GM12878 (cell line): ENCODE data around the gene NELL1. TPM values are rescaled to one million over a fixed set of nuclear protein-coding genes. Genes with fewer than 3 reads are reported as not detected.

ENCODE experiments used
- ATAC-seq: fragments of 200-7000 bp; cut with Tn5 transposase; 3 replicates; pipeline ENCODE4 v1.9.1; 2020; ENCODE audit warnings: mild to moderate bottlenecking, moderate library complexity
- BruUV-seq: library from RNA; stranded (reverse); fragments of 400-500 nt; replicated peaks from 2 replicates; lab custom pipeline; 2021; lab: Mats Ljungman, UMichigan
- CTCF ChIA-PET: fragments of 300-600 bp; sonication (Branson Sonifier 250); formaldehyde crosslinking; extraction: SDS; loops from one replicate; lab custom pipeline; 2021; ENCODE audit warnings: inconsistent platforms; lab: Yijun Ruan, JAX
- POLR2A ChIA-PET: fragments of 350-600 bp; formaldehyde crosslinking; extraction: SDS; loops from one replicate; lab custom pipeline; 2021; ENCODE audit warnings: inconsistent platforms; lab: Charles Lee
- RAD21 ChIA-PET: fragments of 300-600 bp; sonication (Branson Sonifier 250); formaldehyde crosslinking; loops from one replicate; lab custom pipeline; 2023; ENCODE audit warnings: antibody characterized with exemption; ENCODE audit not compliant: unreplicated experiment; lab: Charles Lee
- SMC1A ChIA-PET: fragments of 300-600 bp; sonication (Branson Sonifier 250); formaldehyde crosslinking; loops from one replicate; lab custom pipeline; 2023; ENCODE audit not compliant: unreplicated experiment, uncharacterized antibody; lab: Charles Lee
- DNase-seq: peaks from one replicate; pipeline ENCODE4 v3.0.0-alpha.2; 2011; ENCODE audit warnings: low read depth, low spot score
- FAIRE-seq: peaks from 3 replicates; lab custom pipeline; 2011; peaks lifted over from hg19 to GRCh38; lab: Jason Lieb, UNC
- H2AFZ ChIP-seq: 2 replicates; pipeline ENCODE4 v1.6.0; 2011; ENCODE audit warnings: low read depth, low read length, control low read depth; ENCODE audit not compliant: control insufficient read depth
- H3K27ac ChIP-seq: 2 replicates; pipeline ENCODE4 v1.5.1; 2011; ENCODE audit warnings: control low read depth; ENCODE audit not compliant: control insufficient read depth, insufficient read depth
- H3K27me3 ChIP-seq, 2 experiments: replicated peaks in 1 of 2; 2 replicates each; pipeline versions ENCODE4 v1.6.0 to v1.6.1; 2011; ENCODE audit warnings: low read length in 1 of 2; ENCODE audit not compliant: control insufficient read depth in 2 of 2, insufficient read depth in 2 of 2
- H3K36me3 ChIP-seq, 2 experiments: 2 replicates each; pipeline ENCODE4 v1.5.1; 2011; ENCODE audit warnings: low read length in 1 of 2; ENCODE audit not compliant: control insufficient read depth in 2 of 2, insufficient read depth in 2 of 2
- H3K4me1 ChIP-seq: 2 replicates; pipeline ENCODE4 v1.6.1; 2011; ENCODE audit warnings: mild to moderate bottlenecking, low read length, moderate library complexity, mixed read lengths; ENCODE audit not compliant: control insufficient read depth, insufficient read depth
- H3K4me2 ChIP-seq: 2 replicates; pipeline ENCODE4 v1.6.0; 2011; ENCODE audit warnings: control low read depth; ENCODE audit not compliant: control insufficient read depth, insufficient read depth
- H3K4me3 ChIP-seq: fragments of 200-600 bp; sonication (generic); 2 replicates; pipeline ENCODE4 v1.5.1; 2016
- H3K79me2 ChIP-seq: 2 replicates; pipeline ENCODE4 v1.6.0; 2011; ENCODE audit warnings: low read length; ENCODE audit not compliant: control insufficient read depth, insufficient read depth
- H3K9ac ChIP-seq: 2 replicates; pipeline ENCODE4 v1.8.0; 2011; ENCODE audit warnings: low read length, control low read depth, mixed read lengths; ENCODE audit not compliant: control insufficient read depth, insufficient read depth
- H3K9me3 ChIP-seq: replicated peaks from 3 replicates; pipeline ENCODE4 v1.5.1; 2011; ENCODE audit warnings: mild to moderate bottlenecking, low read length; ENCODE audit not compliant: control insufficient read depth, insufficient read depth
- H4K20me1 ChIP-seq: 2 replicates; pipeline ENCODE4 v1.6.0; 2011; ENCODE audit not compliant: control insufficient read depth, insufficient read depth
- ATF2 ChIP-seq: IDR thresholded peaks from 2 replicates; pipeline ENCODE4 v1.6.1; 2012; ENCODE audit warnings: low read length, inconsistent platforms
- BACH1 ChIP-seq: fragments of 450-650 bp; IDR thresholded peaks from 2 replicates; pipeline ENCODE4 v1.6.1; 2017; ENCODE audit warnings: mild to moderate bottlenecking, borderline replicate concordance
- CBX5 ChIP-seq: sonication (generic); IDR thresholded peaks from 2 replicates; pipeline ENCODE4 v1.6.1; 2016; ENCODE audit warnings: low read depth, moderate library complexity, mild to moderate bottlenecking, inconsistent platforms
- DPF2 ChIP-seq: fragments of 450-650 bp; IDR thresholded peaks from 2 replicates; pipeline ENCODE4 v1.6.1; 2017; ENCODE audit warnings: mild to moderate bottlenecking
- KLF5 ChIP-seq: fragments of 450-650 bp; IDR thresholded peaks from 2 replicates; pipeline ENCODE4 v1.6.1; 2014; ENCODE audit warnings: mild to moderate bottlenecking; ENCODE audit not compliant: partially characterized antibody
- SIX5 ChIP-seq: IDR thresholded peaks from 2 replicates; pipeline ENCODE4 v1.6.1; 2011; ENCODE audit warnings: mild to moderate bottlenecking, low read depth, low read length, moderate library complexity; ENCODE audit not compliant: severe bottlenecking
- STAT3 ChIP-seq: IDR thresholded peaks from 2 replicates; pipeline ENCODE4 v1.6.1; 2011; ENCODE audit warnings: low read depth, low read length, improper control_type of control experiment
- TBL1XR1 ChIP-seq: IDR thresholded peaks from 2 replicates; pipeline ENCODE4 v1.6.1; 2012; ENCODE audit warnings: low read depth, low read length, improper control_type of control experiment
- TCF7 ChIP-seq: IDR thresholded peaks from 2 replicates; pipeline ENCODE4 v1.6.1; 2014; ENCODE audit warnings: antibody characterized with exemption, borderline replicate concordance
- ZNF217 ChIP-seq: fragments of 450-650 bp; IDR thresholded peaks from 2 replicates; pipeline ENCODE4 v1.6.1; 2017; ENCODE audit warnings: antibody characterized with exemption, mild to moderate bottlenecking
- ZNF24 ChIP-seq: fragments of 450-650 bp; IDR thresholded peaks from 2 replicates; pipeline ENCODE4 v1.6.1; 2017; ENCODE audit warnings: antibody characterized with exemption, mild to moderate bottlenecking
- in situ Hi-C: fragments of 300-500 bp; cut with MboI; formaldehyde crosslinking; loops from 9 replicates; pipeline ENCODE4 v1.14.3; 2018; ENCODE audit warnings: mixed read lengths
- intact Hi-C: fragments of 100-400 bp; cut with micrococcal nuclease; formaldehyde crosslinking; loops from one replicate; pipeline ENCODE4 v1.14.2; 2022; ENCODE audit not compliant: unreplicated experiment
- polyA plus RNA-seq, 11 experiments: library from polyadenylated mRNA; depleted of rRNA in 4 of 11; unstranded in 6 of 11; stranded (reverse) in 5 of 11; fragments of >200 nt; fragmentation: Nextera tagmentation in 4 of 11; fragmentation: Illumina TruSeq in 1 of 11; extraction: Ambion mirVana in 4 of 11; extraction: Trizol in 1 of 11; gene quantifications; 1 replicate in 1 of 11; 2 replicates in 10 of 11; pipeline versions ENCODE4 v1.2.1 to v1.2.3, GENCODE V29; 2011 to 2016; ENCODE audit warnings: inconsistent platforms in 2 of 11, missing spikeins in 2 of 11, low read depth in 1 of 11
- total RNA-seq, 4 experiments: library from RNA; depleted of rRNA in 3 of 4; stranded (reverse); fragments of >200 nt in 3 of 4; fragmentation: Illumina TruSeq in 1 of 4; extraction: Trizol in 1 of 4; gene quantifications; 2 replicates each; pipeline versions ENCODE4 v1.2.1 to v1.2.3, GENCODE V29; 2013 to 2021

Gene NELL1
- total and polyA plus RNA-seq, 10 of the 15 experiments (the other 5 are each of a cell fraction or from before 2014, with no cell fraction given): 0.02 to 0.12 TPM; not detected in 8

DNA sequence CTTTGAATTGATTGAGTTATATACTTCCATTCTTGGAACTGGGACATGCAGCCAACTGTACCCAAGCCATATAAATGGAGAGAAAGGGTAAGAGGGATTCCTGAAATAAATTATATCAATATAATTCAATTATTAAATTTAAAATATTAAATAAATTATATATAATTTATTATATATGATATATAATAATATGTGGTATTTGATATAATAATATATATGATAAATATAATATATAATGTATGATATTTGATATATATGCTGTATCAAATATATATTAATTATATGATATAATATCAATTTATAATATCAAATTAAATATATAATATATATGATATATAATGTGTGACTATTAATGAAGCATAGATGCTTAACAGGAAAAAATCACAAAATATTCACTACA, 677.0 kb downstream of the NELL1 start:
- RAD21 ChIA-PET: no interaction called here
- POLR2A ChIA-PET: no interaction called here
- no peaks in the 10 kb centered on the region for H3K4me1 ChIP-seq
- FAIRE-seq: no peak
- H3K27ac ChIP-seq: no peak overlapping the region
- H3K9me3 ChIP-seq: no peaks in the 10 kb centered on the region
- TF ChIP-seq TBL1XR1 (no peak), STAT3 (no peak), SIX5 (no peak), CBX5 (no peak), DPF2 (no peak), KLF5 (no peak), ATF2 (no peak), ZNF24 (no peak), BACH1 (no peak), TCF7 (no peak), ZNF217 (no peak)
- CTCF ChIA-PET: no interaction called here
- H3K36me3 ChIP-seq: no peaks in the 10 kb centered on the region
- no peak overlapping the region for H3K4me2 ChIP-seq
- H3K27me3 ChIP-seq: no peaks in the 10 kb centered on the region
- SMC1A ChIA-PET: no interaction called here
- no peak for DNase-seq
- no peak overlapping the region for H3K4me3 ChIP-seq
- H3K9ac ChIP-seq: no peak overlapping the region
- no TSS peak for BruUV-seq
- no peaks in the 10 kb centered on the region for H3K79me2 ChIP-seq
- intact Hi-C loops (no loop called here), in situ Hi-C loops (no loop called here)
- ATAC-seq: no peak
- H4K20me1 ChIP-seq: no peaks in the 10 kb centered on the region
- no peak overlapping the region for H2AFZ ChIP-seq
